ENCODE measurements around the gene TEX9.
A peak's percentile ranks its signal among the peaks of the same experiment; 100 is the strongest.
"Not testable (repeated sequence)": the region's sequence is repeated elsewhere in the genome, so short reads cannot be mapped to it uniquely, and the experiment has no call there.

Gene TEX9
- total RNA-seq, result 0.94 reads per million

- DNase-seq, result peak; percentile 11
These were observed at the start of gene TEX9 for GRCh38 chr15:56365075-56365711. TSS of gene TEX9 (plus strand) at chr15:56365426. CDS start at chr15:56365451, 25 bp downstream.

GRCh38 chr15:56316561-56316960 lies 48.7 kb upstream of the TEX9 start:
- DNase-seq, result not testable (repeated sequence)

- DNase-seq, result no peak
These were observed 44.9 kb upstream of the TEX9 start for GRCh38 chr15:56320316-56320715.

- no peak for DNase-seq
These were observed 44.4 kb upstream of the TEX9 start for GRCh38 chr15:56320861-56321260.

- no peak for DNase-seq
These were observed 42.8 kb upstream of the TEX9 start for GRCh38 chr15:56322444-56322843.

- DNase-seq, result no peak
These were observed 41.8 kb upstream of the TEX9 start for GRCh38 chr15:56323435-56323834.

GRCh38 chr15:56325186-56325585 lies 40.0 kb upstream of the TEX9 start:
- no peak for DNase-seq

GRCh38 chr15:56327721-56328502 lies 37.3 kb upstream of the TEX9 start:
- no peak for DNase-seq

GRCh38 chr15:56337084-56337725 lies 28.0 kb upstream of the TEX9 start:
- DNase-seq, result no peak

GRCh38 chr15:56339594-56339993 lies 25.6 kb upstream of the TEX9 start:
- no peak for DNase-seq

- no peak for DNase-seq
These were observed 24.0 kb upstream of the TEX9 start for GRCh38 chr15:56341201-56341600.

- DNase-seq, result no peak
These were observed 22.6 kb upstream of the TEX9 start for GRCh38 chr15:56342653-56343052.

GRCh38 chr15:56343879-56344278 lies 21.3 kb upstream of the TEX9 start:
- no peak for DNase-seq

- no peak for DNase-seq
These were observed 20.9 kb upstream of the TEX9 start for GRCh38 chr15:56344336-56344735.

- DNase-seq, result no peak
These were observed 18.8 kb upstream of the TEX9 start for GRCh38 chr15:56346414-56346813.

- no peak for DNase-seq
These were observed 15.7 kb upstream of the TEX9 start for GRCh38 chr15:56349554-56349953.

- no peak for DNase-seq
These were observed 13.9 kb upstream of the TEX9 start for GRCh38 chr15:56351353-56351752.

GRCh38 chr15:56351957-56352506 lies 13.2 kb upstream of the TEX9 start:
- DNase-seq, result no peak

GRCh38 chr15:56353119-56353518 lies 12.1 kb upstream of the TEX9 start:
- DNase-seq, result no peak

- no peak for DNase-seq
These were observed 11.5 kb upstream of the TEX9 start for GRCh38 chr15:56353740-56354139.

GRCh38 chr15:56356616-56357015 lies 8.6 kb upstream of the TEX9 start:
- no peak for DNase-seq

- DNase-seq, result no peak
These were observed 6.6 kb upstream of the TEX9 start for GRCh38 chr15:56358604-56359003.

GRCh38 chr15:56361987-56362386 lies 3.2 kb upstream of the TEX9 start:
- DNase-seq, result no peak

- no peak for DNase-seq
These were observed 985 bp downstream of the TEX9 start for GRCh38 chr15:56366211-56366610.

All from effector CD4-positive, alpha-beta T cell (primary cell).